DMS53 (cell line): ENCODE data around the gene MIER2.

Experiments
- DNase-seq: peaks from one replicate; lab custom pipeline; 2025; lab: John Stamatoyannopoulos, UW

The MIER2 gene

DNA sequence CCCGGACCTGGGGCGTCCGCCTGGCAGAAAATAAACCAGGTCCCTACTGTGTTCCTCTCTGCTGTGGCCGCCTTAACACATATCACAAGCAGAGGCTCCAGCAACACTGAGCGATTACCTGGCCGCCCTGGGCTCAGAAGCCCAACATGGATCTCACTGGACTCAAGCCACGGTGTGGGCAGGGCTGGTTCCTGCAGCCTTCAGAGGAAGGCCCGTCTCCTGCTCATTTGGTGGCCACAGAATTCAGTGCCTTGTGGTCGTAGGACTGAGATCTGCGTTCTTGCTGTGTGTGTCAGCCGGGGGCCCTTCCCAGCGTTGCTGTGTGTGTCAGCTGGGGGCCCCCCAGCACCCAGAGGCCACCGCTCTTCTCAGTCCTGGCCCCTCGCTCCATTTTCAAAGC is 34.1 kb upstream of the MIER2 start:
- DNase-seq, result no peak

DNA sequence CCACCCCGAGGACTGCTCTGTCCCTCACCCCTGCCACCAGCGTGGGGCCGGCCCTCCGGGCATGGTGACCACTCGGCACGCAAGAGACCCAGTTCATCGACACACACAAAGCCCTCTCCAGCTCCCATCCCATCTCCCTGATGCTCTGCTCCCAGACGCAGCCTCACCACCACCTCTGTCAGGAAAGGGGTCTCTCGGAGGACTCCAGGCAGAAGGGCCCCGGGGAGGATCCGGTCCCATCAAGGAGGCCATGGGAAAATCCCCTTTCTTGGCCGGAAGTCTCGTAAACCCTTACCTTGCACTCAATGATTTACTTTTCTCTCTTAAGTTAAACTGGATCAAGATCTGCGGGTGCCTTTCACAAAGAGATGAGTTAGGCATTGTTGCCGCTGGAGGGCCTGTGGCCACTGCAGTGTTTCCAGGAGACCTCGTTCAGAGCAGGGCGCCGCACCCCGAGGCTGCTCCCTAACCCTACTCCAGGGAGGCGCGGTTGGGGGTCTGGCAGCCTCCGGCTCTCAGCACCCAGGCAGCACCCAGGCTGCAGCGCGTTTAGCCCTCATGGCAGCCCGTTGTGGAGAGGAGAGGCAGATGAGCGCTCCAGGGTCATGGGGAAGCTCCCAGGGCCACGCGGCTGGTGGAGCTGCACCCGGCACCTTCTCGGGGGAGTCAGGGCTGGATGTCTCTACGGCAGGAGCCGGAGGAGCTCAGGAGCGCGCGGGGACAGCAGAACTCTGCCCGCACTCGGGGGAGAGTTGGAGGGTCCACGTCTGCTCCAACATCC is 33.4 kb upstream of the MIER2 start:
- peak; percentile 35 for DNase-seq

DNA sequence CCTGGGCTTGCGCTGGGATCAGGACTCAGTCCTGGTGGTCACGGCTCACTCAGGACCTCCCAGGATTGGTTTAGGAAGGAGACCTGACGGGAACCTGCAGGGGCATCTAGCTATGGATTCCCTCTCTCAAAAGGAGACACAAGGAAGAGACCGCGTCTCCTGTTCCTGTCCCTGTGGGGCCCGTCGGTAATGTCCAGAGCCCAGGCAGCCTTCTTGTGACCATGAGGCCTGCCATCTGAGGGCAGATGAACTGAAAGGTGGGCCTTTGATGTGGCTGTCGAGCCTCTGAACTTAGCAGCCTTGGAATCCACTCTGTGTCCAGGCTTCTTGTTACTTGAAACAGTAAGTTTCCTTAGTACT is 31.5 kb upstream of the MIER2 start:
- DNase-seq, result no peak

DNA sequence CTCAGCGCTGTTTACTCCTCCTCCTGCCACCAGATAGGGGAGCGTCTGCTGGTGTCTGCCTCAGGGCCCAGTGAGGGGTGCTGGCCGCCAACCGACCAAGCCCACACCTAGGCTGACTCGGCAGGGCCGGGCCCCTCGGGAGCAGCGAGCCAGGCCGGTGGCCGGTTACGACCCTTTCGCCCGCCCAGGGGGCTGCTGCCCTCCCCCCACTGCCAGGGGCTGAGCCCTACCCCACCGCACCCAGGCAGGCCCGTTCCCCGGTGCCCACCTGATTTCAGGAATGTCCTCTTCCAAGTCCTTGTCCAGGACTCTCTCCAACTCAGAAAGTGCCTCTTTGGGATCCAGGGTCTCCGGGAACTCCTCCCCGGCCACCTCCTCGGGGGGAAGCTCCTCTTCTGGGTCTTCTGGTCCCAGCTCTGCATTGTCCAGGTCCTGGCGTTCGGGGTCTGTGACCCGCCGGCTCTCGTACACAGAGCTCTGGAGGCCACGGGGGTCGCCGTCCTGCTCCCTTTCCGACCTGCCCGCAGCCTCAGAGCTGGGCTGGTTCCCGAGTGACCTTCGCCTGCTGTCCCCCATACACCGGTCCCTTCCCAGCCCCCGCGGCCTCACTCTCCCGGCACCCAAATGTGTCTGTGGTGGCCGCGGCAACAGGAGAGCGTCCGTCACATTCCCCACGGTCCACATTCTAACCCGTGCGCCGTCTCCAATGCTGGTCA is 31.0 kb upstream of the MIER2 start:
- no peak for DNase-seq

DNA sequence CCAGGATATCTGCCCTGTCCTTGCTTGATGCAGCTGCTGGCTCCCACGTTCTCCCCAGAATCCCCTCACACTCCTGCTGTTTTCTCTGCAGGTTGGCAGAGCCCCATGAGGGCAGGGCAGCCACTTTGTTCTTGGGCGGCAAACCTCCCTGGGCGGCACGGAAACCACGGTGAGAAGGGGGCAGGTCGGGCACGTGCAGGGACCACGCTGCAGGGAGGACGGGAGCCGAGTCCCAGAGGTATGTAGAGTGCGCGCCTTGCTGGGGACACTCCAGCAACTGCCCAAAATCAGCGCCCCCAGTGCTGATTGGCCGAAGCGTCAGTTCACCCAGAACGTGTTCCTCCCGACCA is 30.3 kb upstream of the MIER2 start:
- DNase-seq, result no peak

DNA sequence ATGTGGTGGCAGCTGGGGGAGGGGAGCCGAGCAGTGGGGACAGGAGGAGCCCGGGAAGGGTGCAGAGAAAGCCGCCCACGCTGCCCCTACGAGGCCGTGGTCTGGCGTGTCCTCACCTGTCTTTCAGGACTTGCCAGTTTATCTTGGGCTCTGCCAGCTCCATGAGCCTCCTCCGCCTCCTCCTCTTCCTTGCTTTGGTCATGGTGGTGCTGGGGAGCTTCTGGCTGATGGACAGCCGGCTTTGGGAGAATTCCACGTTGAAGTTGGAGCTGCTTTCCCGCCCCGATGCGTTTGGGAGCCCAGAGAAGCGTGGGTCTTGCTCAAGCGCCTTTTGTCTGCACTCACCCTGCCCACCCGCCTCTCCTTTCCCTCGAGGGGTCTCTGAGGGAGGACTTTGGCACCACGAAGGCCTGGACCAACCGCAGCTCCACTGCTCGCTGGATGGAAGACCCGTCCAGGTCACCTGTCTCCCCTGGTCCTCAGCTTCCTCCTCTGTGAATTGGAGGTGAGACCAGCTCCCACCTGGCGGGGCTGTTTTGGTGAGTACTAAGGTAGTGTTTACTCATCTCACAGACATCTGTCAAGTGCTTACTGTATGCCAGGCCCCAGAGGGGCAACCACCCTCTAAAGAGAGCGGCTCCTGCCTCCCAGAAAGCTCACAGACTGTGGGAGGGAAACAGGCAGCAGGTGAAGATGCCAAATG is 29.7 kb upstream of the MIER2 start:
- DNase-seq, result peak; percentile 46

DNA sequence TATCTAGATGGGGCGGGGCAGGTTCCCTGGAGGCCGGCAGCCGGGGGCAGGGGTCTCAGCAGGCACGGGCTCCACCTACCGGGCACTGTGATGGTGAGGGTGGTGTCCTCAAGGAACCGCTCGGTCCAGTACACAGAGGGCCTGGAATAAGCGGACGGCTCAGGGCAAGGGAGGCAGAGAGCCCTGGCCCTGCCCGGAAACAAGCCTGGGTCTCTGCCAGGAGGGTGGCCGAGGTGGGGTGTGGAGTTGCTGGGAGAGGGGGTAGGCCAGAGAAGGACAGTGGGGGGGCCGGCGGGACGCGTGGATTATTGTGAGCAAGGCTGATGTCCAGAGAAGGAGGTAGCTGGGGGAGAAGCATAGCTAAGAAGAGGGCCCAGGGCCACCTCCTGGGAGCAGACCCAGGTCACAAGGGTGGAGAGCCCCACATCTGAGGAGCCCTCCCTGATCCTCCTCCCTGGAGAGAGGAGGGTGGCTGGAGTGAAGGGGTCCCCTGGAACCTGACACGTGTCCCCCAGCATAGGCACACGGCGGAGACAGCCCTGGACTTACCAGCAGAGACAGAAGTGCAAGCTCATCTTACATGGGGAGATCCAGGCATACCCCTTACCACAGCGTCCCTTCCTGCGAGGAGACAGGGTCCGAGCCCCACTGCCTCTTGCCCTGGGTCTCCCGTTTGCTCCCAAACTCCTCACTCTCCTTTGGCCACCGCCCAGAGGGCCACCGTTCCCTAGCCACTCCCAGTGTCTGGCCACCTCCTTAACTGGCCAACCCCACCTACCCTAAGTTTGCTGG is 29.0 kb upstream of the MIER2 start:
- no peak for DNase-seq

DNA sequence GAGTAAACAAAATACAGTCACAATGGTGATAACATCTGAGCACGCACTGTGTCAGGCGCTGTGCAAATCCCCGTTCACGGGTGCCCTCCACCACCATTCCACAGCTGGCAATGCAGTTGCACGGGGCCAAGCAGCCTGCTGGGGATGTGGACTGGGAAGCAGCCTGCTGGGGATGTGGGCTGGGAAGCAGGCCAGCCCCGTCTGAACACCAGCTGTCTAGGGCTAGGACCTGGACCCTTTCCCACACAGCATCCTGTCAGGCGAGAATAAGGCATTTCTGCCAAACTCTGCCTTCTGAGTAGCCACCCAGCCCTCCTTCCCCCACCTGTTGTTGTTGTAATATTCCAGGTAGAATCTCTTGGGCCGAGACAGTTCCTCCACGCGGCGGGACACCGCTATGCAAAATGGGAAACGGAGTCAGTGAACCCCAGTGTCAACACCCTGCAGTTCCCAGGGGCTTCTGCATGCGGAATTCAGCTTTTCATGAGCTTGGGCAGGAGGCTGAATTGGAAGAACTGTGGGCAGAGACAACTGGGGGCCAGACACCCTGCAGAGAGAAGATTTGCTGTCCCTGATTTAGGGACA is 27.8 kb upstream of the MIER2 start:
- DNase-seq, result no peak

DNA sequence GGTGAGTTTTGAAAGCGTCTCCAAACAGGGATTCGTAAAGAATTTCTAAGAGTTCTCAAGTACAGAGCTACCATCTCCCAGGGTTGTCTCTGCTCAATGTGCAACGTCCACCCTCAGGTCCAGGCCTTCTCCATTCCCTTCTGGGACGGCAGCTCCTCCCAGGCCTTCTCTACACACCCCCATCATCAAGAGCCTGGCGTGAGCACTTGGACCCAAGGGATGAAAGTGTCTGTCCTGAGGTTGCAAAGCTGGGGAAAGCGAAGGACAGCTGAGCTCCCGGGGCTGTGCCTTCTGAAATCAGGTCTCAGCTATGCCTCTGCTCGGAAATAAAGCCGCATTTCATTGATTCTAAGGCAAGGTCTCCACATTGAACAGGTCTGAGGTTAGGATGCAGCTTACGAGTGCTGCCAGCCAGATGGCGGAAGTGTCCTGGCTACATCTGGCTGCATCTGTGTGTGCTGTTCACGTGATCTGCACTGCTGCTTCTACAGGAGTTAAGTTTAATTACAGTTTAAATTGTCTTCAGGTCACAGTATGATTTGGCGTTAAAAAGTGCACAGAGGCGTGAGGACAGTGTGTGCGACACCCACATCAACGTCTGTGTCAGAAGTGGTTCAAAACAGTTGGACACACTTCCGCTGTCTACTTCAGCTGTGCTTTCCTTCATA is 27.0 kb upstream of the MIER2 start:
- DNase-seq, result no peak

DNA sequence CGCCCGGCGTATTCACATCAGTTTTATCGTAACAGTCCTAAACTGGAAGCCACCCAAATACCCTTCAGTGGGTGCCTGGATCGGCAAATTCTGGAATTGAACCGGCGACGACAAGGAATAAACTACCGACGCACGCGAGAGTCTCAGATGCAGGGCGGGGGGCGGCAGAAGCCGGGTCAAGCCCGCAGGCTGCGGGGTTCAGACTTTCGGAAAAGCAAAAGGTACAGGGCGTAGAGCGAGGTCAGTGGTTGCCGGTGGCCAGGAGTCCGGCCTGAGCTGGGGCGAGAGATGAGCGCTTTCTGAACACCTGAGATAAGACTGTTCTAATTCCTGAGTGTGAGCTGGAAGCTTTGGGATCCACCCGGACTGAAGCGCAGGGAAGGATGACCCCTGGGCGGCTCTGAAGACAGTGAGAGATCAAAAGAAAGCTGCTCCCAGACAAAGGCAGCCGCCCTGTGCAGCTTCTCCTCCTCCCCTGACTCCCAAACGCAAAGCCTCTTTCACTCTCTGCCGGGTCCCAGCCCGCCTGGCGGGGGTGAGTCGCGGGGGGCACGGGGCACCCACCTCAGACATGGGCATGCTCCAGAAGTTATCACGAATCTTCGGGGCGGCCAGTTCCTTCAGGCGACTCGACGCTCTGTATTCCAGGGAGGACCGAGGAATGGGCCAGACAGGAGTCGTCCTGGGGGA is 26.2 kb upstream of the MIER2 start:
- DNase-seq, result no peak

DNA sequence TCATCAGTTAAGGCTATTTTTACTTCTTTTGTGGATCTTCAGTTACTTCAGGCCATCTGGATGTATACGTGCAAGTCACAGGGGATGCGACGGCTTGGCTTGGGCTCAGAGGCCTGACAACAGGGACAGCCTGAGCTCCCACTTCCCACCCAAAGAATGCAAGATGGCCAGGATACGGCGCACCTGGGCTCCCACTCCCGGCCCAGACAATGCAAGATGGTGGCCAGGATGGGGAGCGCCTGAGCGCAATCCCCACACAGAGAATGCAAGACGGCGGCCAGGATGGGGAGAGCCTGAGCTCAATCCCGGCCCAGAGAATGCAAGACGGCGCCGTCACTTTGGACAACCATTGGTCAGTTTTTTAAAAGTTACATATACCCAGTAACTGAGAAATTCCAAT is 25.3 kb upstream of the MIER2 start:
- no peak for DNase-seq

DNA sequence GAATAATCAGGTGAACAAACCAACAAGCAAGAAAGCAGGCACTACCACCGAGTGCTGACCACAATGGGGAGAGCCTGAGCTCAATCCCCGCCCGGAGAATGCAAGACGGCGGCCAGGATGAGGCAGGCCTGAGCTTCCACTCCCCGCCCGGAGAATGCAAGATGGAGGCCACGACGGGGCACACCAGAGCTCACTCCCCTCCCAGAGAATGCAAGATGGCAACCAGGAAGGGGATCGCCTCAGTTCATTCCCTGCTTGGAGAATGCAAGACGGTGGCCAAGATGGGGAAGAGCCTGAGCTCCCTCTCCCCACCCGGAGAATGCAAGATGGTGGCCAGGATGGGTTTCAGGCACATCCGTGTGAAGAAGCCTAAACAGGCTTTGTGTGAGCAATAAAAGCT is 24.7 kb upstream of the MIER2 start:
- no peak for DNase-seq

DNA sequence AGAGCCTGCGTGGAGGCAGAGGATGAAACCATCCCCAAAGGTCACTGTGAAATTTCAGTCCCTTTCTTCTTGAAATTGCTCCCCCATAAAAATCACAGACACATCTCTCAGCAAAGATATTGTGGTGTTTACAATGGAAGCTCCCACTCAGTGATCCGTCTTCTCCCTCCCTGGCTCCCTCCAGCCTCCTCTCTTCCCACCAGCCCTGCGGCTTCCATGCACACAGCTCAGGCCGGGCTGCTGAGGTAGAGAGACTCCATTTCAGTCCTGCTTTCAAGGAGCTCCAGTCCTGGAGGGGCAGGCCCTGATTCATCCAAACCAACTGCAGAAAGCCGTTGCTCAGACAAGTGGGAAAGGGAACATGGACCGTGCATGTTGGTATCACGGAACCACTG is 24.0 kb upstream of the MIER2 start:
- DNase-seq, result no peak

DNA sequence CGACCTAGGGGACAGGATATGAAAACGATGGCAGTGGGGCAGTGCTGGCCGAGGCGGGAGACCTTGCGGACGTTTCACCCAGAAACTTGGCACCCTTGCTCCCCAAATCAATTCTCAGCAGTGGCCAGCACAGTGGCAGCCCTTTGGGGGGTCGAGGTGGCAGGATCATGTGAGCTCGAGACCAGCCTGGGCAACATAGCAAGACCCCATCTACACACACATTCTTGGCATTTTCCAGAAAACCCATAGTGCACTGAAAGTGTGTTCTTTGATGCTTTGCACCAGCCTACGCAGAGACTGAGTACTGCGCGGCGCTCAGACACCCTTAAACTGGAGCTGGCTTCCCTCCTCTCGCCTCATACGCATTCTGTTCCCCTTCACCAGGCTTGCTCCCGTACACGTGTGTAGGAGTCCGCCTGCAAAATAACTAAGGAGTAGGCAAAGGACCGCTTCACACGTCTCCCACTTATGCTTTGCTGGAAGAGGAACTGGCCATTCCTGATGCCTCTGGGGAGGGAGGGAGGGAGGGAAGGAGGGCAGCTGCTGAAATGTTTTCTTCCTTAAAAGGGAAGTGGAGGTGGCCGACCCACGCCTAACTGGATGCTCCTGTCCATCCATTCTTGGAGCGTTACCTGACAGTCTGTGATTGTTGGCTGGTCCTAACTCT is 23.5 kb upstream of the MIER2 start:
- no peak for DNase-seq

DNA sequence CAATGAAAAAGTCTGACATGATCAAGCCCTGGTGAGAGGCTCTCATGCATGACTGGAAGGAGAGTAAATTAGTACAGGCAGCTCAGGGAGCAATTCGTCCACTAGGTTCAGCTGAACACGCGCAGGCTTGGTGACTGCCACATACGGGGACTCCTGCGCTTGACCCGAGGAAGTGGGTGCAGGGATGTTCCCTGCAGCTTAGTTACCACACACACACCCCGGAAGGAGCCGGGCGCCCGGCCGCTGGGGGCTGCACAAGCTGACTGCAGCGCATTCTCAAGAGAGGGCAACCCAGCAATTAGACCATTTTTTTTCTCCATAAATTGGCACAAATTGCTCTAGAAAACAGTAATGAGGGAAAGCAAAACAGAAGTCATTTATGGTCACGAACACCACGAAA is 23.0 kb upstream of the MIER2 start:
- no peak for DNase-seq

DNA sequence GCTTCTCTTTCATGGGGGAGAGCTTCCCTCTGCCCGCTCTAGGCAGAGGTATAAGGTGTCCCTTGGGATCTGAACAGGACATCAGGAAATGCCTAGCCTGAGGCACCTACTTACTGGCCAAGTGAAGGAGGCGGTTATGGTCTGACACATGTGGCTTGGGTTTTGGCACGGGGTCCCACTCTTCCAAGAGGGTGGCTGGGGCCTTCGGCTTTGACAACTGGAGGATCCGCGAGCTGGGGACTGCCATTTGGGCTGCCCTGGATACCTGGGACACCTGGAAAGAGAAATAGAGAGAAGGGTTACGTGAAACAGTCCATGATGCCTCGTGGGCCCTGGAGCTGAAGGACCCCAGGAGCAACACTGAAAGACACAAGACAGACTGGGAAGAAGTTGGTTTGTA is 22.4 kb upstream of the MIER2 start:
- DNase-seq, result no peak

DNA sequence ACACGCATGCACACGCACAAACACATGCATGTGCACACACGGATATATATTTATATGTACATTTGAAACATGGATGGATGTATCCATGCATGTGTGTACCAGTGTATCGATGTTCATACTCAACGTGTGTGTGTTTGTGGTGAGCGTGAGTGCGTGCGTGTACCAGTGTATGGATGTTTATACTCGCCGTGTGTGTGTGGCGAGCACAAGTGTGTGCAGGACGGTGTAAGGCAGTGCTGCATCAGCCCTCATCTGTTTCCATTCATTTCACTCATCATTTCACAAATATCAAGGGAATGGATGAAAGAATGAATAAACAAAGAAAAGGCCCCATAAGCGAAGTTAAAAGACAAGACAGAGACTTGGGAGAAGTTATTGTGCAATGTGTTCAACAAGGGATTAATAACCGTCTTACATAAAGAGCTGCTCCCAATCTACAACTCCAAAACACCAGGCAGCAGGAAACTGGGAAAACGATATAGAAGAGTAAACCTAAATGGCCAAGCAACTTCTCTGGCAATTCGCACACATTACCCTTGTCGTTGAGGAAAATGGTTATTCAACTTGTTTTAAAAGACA is 21.7 kb upstream of the MIER2 start:
- DNase-seq, result no peak

DNA sequence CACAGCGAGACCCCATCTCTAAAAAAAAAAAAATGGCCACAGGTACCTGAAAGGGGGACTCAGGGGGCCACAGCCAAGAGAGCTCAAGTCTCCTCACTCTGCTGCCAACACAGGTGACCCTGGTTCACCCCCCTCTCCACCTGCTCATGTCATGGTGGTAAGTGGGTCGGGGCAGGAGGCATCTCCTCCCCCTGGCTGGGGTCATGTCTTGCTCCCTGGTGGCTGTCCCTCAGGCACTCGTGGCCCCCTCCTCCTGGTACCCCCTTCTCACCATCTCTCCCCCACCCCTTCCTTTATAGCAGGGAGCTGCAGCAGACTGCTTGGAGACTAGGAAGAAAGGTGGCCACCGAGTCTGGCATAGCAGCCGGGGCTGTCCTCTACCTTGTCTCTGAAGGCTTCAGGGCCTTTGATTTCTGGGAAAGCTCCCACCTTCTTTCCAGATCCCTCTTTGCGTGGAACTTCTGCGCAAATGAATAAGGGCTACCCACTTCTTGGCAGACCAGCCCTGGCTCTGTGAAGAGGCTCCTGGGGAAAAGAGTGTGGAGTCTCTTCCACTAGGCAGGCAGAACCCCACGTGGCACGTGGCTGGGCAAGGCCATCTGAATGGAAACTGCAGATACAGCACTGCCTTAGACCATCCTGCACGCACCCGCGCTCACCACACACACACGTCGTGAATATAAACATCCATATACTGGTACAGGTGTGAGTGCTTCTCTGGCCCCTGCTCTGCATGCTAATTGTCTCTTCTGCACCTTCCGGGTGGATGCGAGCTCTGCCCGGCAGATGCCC is 20.1 kb upstream of the MIER2 start:
- peak; percentile 24 for DNase-seq

DNA sequence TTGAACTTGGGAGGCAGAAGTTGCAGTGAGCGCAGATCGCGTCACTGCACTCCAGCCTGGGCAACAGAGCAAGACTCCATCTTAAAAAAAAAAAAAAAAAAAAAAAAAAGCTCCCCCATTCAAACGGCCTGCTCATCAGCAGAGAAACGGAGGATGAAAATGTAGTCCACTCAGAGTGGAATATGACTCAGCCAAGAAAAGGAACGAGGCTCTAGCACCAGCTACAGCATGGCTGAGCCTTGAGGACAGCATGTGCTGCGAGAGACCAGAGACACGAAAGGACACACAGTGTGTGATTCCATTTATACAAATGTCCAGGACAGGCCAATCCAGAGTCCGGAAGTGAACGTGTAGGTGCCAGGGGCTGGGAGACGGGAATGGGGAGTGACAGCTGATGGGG is 18.1 kb upstream of the MIER2 start:
- no peak for DNase-seq
